ENCODE data around the gene LAMA3. TPM values are rescaled to one million over a fixed set of nuclear protein-coding genes. Genes with fewer than 3 reads are reported as not detected.

The LAMA3 gene
- total and polyA plus RNA-seq, 2 donors from 2014 or later = 4.4 to 66.0 TPM

- intact Hi-C loops (cut with DNase I) = no loop called here
- Histone ChIP-seq H3K4me3 (ENCODE audit: low read length in 3 of 3) (no peak overlapping the region), H3K36me3 (ENCODE audit: control insufficient read depth in 2 of 3, insufficient read depth in 3 of 3, low read length in 3 of 3) (no peaks in the 10 kb centered on the region), H3K9me3 (ENCODE audit: control insufficient read depth in 2 of 3, insufficient read depth in 1 of 3, low read length in 3 of 3) (no peaks in the 10 kb centered on the region), H3K4me1 (ENCODE audit: control insufficient read depth in 2 of 3, insufficient read depth in 2 of 3, low read depth in 1 of 3, low read length in 3 of 3) (no peaks in the 10 kb centered on the region), H3K27me3 (ENCODE audit: control insufficient read depth, insufficient read depth, low read length) (no peaks in the 10 kb centered on the region), H3K9ac (ENCODE audit: low read length in 3 of 3) (no peak overlapping the region), H3K27ac (ENCODE audit: low read depth in 2 of 2, low read length in 2 of 2) (no peak overlapping the region)
- DNase-seq (no peak), FAIRE-seq (no peak)
- TF ChIP-seq, protein P1, sequence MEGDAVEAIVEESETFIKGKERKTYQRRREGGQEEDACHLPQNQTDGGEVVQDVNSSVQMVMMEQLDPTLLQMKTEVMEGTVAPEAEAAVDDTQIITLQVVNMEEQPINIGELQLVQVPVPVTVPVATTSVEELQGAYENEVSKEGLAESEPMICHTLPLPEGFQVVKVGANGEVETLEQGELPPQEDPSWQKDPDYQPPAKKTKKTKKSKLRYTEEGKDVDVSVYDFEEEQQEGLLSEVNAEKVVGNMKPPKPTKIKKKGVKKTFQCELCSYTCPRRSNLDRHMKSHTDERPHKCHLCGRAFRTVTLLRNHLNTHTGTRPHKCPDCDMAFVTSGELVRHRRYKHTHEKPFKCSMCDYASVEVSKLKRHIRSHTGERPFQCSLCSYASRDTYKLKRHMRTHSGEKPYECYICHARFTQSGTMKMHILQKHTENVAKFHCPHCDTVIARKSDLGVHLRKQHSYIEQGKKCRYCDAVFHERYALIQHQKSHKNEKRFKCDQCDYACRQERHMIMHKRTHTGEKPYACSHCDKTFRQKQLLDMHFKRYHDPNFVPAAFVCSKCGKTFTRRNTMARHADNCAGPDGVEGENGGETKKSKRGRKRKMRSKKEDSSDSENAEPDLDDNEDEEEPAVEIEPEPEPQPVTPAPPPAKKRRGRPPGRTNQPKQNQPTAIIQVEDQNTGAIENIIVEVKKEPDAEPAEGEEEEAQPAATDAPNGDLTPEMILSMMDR (IDR thresholded peaks at IDR 0.05; ENCODE audit: borderline replicate concordance, extremely low read depth, insufficient read depth) = no peak
These were observed 74.1 kb downstream of the LAMA3 start for GRCh38 chr18:23763343-23763742.

- FAIRE-seq = no peak
- H3K4me3 ChIP-seq (ENCODE audit: low read length in 3 of 3) = no peak overlapping the region
These were observed 76.7 kb downstream of the LAMA3 start for GRCh38 chr18:23765931-23766330.

DNA sequence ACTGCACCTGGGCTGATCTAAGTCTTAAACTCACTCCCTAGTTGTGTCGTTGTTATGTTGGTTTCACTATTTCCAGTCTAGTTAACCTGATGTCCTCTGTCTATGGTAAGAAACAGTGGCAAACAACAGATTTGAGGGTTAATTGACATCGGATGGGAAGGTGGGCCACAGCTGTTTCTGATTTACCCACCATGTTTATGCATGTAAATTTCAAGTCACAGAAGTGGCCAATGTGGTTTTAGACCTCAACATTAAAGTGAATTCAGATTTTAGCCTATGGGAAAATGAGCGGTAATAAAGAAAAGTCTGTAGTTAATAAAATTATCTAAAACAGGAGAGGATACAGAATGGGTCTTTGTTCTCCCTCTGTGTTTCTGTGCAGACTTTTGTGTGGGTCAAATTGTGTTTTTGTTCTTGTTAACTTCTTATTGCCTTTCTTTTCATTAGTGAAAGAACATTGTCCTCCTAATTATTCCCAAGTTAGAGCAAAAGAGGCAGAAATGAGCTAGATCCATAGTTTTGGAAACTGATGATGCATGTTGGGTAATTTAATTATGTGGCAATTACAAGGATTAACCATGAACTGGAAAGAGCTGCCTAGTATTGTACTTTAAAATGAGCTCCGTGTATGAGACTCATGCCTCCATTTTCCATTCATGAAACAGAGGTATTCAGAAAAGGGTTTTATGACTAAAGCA, 83.2 kb downstream of the LAMA3 start:
- H3K9me3 ChIP-seq (ENCODE audit: control insufficient read depth in 2 of 3, insufficient read depth in 1 of 3, low read length in 3 of 3) = no peaks in the 10 kb centered on the region
- no peaks in the 10 kb centered on the region for H3K36me3 ChIP-seq (ENCODE audit: control insufficient read depth in 2 of 3, insufficient read depth in 3 of 3, low read length in 3 of 3)
- H3K4me3 ChIP-seq (ENCODE audit: low read length in 3 of 3) = no peak overlapping the region
- FAIRE-seq (no peak), DNase-seq (no peak)
- intact Hi-C loops (cut with DNase I) = no loop called here
- no peaks in the 10 kb centered on the region for H3K4me1 ChIP-seq (ENCODE audit: control insufficient read depth in 2 of 3, insufficient read depth in 2 of 3, low read depth in 1 of 3, low read length in 3 of 3)
- no peak overlapping the region for H3K27ac ChIP-seq (ENCODE audit: low read depth in 2 of 2, low read length in 2 of 2)
- H3K9ac ChIP-seq (ENCODE audit: low read length in 3 of 3) = no peak overlapping the region
- H3K27me3 ChIP-seq (ENCODE audit: control insufficient read depth, insufficient read depth, low read length) = no peaks in the 10 kb centered on the region
- TF ChIP-seq, protein P1 (IDR thresholded peaks at IDR 0.05; ENCODE audit: borderline replicate concordance, extremely low read depth, insufficient read depth) = no peak

More at GRCh38 chr18:23765931-23766330, 76.7 kb downstream of the LAMA3 start:
- H3K4me1 ChIP-seq (ENCODE audit: control insufficient read depth in 2 of 3, insufficient read depth in 2 of 3, low read depth in 1 of 3, low read length in 3 of 3) = no peaks in the 10 kb centered on the region
- no peak for DNase-seq
- H3K36me3 ChIP-seq (ENCODE audit: control insufficient read depth in 2 of 3, insufficient read depth in 3 of 3, low read length in 3 of 3) = no peaks in the 10 kb centered on the region
- no peaks in the 10 kb centered on the region for H3K27me3 ChIP-seq (ENCODE audit: control insufficient read depth, insufficient read depth, low read length)
- TF ChIP-seq, protein P1 (IDR thresholded peaks at IDR 0.05; ENCODE audit: borderline replicate concordance, extremely low read depth, insufficient read depth) = no peak
- no peak overlapping the region for H3K9ac ChIP-seq (ENCODE audit: low read length in 3 of 3)
- H3K27ac ChIP-seq (ENCODE audit: low read depth in 2 of 2, low read length in 2 of 2) = no peak overlapping the region
- H3K9me3 ChIP-seq (ENCODE audit: control insufficient read depth in 2 of 3, insufficient read depth in 1 of 3, low read length in 3 of 3) = no peaks in the 10 kb centered on the region
- intact Hi-C loops (cut with DNase I) = no loop called here
